Activated naive CD8-positive, alpha-beta T cell treated with anti-CD3 and anti-CD28 coated beads, Interleukin-2, amount 50 U/mL, for 16 hours (primary cell): Measurements from ENCODE around the gene SPPL2C.
"Not testable (repeated sequence)": the region's sequence is repeated elsewhere in the genome, so short reads cannot be mapped to it uniquely, and the experiment has no call there.

Experiments used
- DNase-seq: peaks from one replicate; pipeline ENCODE4 v3.0.0-alpha.2; 2020; ENCODE audit warnings: low read depth, low spot score

Gene SPPL2C

DNA sequence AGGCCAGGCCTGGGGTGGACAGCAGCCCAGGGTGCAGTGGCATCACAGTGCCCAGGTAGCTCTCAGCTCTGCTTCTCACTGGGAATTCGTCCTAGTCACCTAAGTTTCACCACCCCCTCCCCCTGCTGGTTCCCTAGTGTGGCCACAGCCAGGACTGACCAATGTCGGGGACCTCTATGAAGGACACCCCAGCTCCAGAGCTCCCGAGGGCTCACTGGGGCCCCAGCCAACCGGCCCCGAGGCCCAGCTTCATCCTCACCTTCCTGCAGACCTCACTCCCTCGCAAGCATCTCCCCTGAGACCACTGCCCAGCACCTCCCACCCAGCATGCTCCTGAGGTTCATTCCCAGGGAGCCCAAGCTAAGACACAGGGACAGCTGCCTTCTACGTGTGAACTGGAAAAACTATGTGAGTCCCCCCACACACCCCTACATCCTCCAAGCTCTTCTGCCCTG lies 4.9 kb downstream of the SPPL2C start:
- no peak for DNase-seq

DNA sequence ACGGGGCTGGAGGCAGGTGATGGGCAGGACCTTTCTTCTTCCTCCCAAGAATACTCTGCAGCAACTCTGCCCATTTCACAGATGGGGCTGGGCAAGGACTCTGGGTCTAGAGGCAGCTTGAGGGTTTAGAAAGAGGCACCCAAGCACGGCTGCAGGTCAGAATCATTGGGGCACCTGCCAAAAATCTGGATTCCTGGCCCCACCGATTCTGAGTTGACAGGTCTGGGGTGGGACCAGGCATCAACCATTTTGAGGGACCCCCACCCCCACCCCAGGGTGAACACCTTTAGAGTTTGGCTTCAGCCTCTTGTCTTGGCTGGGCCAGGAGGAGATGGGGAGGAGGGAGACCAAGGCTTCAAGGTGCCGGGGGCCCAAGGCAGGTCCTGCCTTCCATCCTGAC lies 5.3 kb downstream of the SPPL2C start:
- DNase-seq, result no peak

DNA sequence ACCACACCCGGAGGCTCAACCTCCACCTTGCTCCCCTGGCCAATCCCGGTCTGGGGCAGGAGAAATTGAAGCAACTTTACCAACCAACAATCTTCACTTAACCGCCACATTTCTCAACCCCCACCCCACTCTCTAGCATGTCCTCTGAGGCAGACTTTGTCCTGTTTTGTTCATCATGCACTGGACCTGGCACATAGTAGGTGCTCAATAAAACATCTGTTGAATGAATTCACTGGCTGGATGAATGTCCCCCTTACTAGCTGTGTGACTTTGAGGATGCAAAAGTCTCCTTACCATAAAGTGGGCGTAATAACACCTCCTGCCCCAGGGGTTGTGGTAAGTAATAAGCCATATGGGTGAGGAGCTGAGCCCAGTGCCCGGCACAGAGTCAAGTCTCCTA lies 5.8 kb downstream of the SPPL2C start:
- DNase-seq, result no peak

DNA sequence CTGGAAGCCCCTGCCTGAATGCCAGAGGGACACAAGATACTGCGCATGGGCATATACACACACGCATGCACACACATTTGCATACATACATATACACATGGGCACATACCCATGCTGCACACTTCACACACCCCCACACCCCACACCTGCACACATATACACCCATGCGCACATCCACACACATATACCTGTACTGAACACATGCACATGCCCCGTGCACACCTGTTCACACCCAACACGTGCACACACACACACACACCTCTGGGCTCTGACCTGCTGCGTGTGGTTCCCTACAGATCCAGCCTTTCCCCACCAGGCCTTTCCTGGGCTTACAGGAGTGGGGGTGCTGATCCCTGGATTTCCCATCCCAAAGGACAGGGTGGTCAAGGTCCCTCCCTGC lies 6.3 kb downstream of the SPPL2C start:
- DNase-seq, result no peak

GRCh38 chr17:45851464-45851863 lies 6.8 kb downstream of the SPPL2C start:
- DNase-seq, result no peak

GRCh38 chr17:45851873-45852272 lies 7.2 kb downstream of the SPPL2C start:
- no peak for DNase-seq

DNA sequence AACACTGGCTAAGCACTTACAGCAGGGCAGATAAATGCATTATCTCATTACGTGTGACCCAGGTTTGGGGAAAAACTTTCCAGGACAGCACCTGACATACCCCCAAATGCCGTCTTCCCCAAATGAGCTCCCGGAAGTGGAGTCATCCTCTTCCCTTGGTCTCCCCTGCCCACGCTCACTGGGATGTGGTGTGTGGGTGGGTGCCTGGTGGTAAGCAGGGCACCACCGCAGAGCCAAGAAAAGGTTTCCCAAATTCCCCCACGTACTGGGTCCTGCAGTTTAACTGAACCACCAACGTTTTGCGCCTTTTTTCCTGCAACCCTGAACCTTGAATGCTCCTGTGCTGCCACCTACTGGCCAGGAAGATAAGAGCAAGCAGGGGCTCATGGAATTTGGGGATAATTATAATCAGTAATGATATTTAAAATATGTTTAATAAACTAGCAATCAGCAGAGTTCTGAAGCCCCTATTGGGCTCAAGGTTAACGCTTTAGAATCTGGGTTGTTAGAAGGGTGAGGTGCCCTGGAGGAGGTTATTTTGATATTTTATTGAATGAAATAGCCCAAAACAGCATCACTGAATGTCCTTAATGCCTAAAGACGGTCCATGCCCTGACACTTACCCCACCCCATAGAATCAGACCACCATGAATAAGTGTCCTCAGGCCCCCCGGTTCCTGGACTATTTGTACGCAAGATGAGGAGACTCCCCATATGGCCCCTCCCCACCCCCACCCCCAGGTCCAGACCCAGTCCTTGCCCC lies 8.0 kb downstream of the SPPL2C start:
- no peak for DNase-seq

- no peak for DNase-seq
Measured at GRCh38 chr17:45854209-45854608, 9.5 kb downstream of the SPPL2C start.

DNA sequence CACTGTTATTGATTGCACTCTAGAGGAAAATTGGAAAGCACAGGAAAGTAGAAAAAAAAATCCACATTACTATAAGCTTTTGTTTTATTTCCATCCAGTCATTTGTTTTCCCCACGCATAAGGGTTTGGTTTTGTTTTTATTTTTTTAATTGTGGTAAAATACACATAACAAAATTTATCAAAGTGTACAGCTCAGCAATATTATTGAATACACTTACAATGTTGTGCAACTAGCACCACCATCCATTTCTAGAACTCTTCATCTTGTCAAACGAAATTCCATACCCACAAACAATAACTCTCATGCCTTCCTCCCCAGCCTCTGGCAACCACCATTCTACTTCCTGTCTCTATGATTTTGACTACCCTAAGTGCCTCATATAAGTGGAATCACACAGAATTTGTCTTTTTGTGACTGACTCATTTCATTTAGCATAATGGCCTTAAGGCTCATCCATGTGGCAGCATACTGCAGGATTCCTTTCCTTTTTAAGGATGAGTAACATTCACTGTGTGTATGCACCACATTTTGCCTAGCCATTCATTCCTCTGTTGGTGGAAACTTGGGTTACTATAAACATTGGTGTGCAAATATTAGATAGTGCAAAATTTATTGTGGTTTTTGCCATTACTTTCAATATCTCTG lies 11.1 kb downstream of the SPPL2C start:
- DNase-seq, result no peak

DNA sequence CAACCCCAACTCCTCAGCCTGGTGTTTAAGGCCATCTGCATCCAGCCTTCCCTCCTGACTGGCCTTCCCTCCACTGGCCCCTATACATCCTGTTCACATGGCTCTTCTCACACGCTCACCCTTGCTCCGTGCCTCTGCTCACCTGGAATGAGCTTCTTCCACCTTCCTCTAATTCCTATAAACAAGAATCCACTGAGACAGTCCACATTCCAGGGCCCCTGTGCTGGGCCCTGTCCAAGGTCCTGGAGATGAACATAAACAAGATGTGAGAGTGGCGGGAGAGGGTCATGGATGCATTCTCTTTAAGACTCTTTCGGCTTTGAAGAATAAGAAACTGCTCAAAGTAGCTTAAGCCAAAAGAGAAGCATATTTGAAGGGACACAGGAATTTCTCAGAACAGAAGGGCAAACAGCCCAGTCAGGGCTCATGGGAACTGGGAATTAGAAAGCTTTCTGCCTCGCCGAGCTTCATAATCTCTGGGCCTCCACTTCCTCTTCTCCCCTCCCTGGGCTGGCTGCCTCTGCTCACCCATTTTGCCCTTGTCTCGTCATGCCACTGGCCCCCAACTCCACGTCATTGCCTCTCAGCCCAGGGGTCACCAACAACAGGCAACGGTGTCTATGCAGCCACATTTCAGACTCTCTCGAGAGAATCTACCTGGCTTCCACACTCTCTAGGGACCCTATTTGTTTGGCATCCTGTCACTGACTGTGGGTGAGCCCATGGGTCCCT lies 13.5 kb downstream of the SPPL2C start:
- no peak for DNase-seq

DNA sequence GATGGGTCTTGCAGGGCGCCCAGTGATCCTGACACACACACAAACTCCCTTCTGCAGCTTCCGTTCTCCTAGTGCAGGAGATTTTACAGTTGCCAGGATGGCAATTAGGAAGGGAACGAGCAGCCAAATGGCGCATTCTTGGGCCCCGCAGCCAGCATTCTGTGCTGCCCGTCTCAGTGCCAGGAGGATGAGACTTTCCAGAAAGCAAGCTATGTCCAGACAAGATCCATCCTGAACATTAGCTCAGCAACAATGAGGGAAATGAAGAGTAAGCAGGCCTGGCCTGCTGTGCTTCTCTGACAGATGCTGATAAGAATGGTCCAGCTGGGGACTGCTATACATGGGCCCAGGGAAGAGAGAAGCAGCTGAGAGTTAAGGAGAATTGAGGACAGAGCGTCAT lies 16.5 kb downstream of the SPPL2C start:
- DNase-seq, result no peak

DNA sequence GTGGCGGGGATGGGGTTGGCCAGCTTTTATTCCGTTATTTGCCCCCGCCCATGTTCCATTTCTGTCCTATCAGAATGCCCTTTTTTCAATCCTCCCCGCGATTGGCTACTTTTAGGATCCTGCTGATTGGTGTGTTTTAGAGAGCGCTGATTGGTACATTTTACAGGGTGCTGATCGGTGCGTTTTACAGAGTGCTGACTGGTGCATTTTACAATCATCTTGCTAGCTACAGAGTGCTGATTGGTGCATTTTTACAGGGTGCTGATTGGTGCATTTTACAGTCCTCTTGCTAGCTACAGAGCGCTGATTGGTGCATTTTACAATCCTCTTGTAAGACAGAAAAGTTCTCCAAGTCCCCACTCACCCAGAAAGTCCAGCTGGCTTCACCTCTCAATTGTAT lies 17.4 kb downstream of the SPPL2C start:
- not testable (repeated sequence) for DNase-seq

GRCh38 chr17:45863857-45864654 lies 19.4 kb downstream of the SPPL2C start:
- DNase-seq, result no peak

DNA sequence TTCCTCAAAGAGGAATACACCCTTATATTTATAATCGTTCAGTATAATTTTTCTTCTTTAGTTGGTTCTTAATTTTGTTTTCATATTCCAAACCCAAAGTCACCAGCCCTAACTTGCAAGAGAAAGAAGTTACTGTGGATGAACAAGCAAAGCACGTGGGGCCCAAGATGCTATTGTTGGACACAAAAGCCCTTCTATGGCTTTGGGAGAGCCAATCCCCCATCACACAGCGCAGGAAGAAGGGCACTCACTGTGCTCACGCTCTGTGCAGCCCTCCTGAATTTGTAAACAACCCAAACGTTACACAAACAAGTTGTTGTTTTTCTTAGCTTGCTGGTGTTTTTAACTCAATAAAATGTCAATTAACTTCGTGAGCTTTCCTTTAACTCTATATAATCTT lies 22.5 kb downstream of the SPPL2C start:
- DNase-seq, result no peak

GRCh38 chr17:45867702-45868101 lies 23.0 kb downstream of the SPPL2C start:
- DNase-seq, result no peak

GRCh38 chr17:45868276-45868675 lies 23.6 kb downstream of the SPPL2C start:
- DNase-seq, result no peak

- no peak for DNase-seq
Measured at GRCh38 chr17:45869676-45870341, 25.1 kb downstream of the SPPL2C start.

DNA sequence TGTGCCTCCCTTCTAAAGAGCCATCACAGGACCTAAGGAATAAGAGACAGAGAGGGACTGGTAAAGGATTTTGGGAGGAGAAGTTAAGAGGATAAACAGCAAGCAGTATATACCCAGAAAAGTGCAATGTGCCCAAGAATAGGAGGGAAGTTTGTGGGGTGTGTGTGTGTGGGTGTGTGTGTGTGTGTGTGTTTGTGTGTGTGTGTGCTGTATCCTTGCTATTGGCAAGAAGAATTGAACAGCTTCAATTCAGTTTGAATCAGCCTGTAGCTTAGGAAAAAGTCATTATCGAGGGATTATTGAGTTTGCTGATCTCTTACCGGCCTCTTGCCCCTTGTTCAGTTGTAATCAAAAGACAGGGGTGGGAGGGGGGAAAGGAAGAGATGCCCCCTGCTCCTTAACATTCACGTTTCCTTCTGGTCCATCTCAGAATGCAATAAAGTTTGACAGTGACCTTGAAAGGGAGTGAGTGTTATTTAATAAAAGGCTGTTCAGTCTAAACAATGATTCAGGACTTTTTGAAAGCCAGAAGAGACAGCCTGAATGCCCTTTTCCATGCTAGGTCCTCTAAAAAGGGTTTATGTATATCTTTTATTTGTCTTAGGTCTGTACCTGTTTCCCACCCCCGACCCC lies 25.8 kb downstream of the SPPL2C start:
- DNase-seq, result no peak

- no peak for DNase-seq
Measured at GRCh38 chr17:45871718-45872117, 27.0 kb downstream of the SPPL2C start.

DNA sequence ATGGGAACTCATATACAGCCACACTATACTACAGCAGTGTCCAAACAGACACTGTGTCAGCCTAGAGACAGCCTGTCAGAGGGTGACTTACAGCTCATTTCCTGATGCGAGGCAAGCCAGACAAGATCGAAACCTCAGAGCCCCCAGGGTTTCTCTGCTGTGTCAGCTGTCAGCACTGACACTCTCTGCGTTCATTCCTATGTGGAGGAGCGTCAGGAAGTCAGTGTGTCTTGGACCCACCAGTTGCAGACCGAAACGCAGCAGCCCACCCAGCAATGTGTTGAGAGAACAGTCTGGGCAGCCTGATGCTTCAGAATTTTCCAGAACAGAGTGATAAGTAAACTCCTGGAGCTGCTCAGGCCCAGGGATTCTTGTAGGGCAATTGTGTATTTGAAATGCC lies 29.0 kb downstream of the SPPL2C start:
- no peak for DNase-seq

DNA sequence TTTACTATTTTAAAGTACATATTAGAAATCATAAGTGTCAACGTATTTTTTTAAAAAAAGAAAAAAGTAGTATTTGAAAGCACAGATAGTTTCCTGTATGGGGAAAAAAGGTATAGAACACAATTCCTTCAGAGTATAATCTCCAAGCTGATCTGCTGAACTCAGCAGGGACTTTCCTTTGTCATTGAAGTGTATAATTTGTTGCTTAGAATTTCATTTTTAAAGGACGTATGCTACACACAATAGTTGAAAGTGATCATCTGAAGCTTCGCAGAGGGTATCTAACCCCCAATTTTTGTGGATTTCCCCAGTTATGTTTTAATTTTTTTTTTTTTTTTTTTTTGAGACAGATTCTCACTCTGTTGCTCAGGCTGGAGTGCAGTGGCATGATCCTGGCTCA lies 29.5 kb downstream of the SPPL2C start:
- no peak for DNase-seq
